Ishikawa (cell line): ENCODE measurements around the gene CNTNAP5.

Experiments used
- CEBPB ChIP-seq: IDR thresholded peaks from 2 replicates; pipeline ENCODE4 v1.6.1; 2012
- CREB1 ChIP-seq: IDR thresholded peaks from 2 replicates; pipeline ENCODE4 v1.6.1; 2012; ENCODE audit warnings: low read depth
- EGR1 ChIP-seq: IDR thresholded peaks from 2 replicates; pipeline ENCODE4 v1.6.1; 2012
- EP300 ChIP-seq: IDR thresholded peaks from 2 replicates; pipeline ENCODE4 v1.6.1; 2012; ENCODE audit warnings: borderline replicate concordance
- FOXM1 ChIP-seq: IDR thresholded peaks from 2 replicates; pipeline ENCODE4 v1.6.1; 2012; ENCODE audit warnings: low read depth, borderline replicate concordance
- RAD21 ChIP-seq: IDR thresholded peaks from 2 replicates; pipeline ENCODE4 v1.6.1; 2012; ENCODE audit warnings: low read depth
- TAF1 ChIP-seq: IDR thresholded peaks from 2 replicates; pipeline ENCODE4 v1.6.1; 2012; ENCODE audit warnings: low read depth, mild to moderate bottlenecking
- TCF12 ChIP-seq: IDR thresholded peaks from 2 replicates; pipeline ENCODE4 v1.6.1; 2012; ENCODE audit warnings: low read depth
- TEAD4 ChIP-seq: IDR thresholded peaks from 2 replicates; pipeline ENCODE4 v1.6.1; 2012
- YY1 ChIP-seq: IDR thresholded peaks from 2 replicates; pipeline ENCODE4 v1.6.1; 2012; ENCODE audit warnings: low read depth
- ZBTB7A ChIP-seq: IDR thresholded peaks from 2 replicates; pipeline ENCODE4 v1.6.1; 2012; ENCODE audit warnings: low read depth
- TF ChIP-seq, protein P1 (sequence below): IDR thresholded peaks from 2 replicates; pipeline ENCODE4 v1.6.1; 2012
- TF ChIP-seq, protein P2 (sequence below): IDR thresholded peaks from 2 replicates; pipeline ENCODE4 v1.6.1; 2012; ENCODE audit warnings: low read depth, mild to moderate bottlenecking
- TF ChIP-seq, protein P3 (sequence below): IDR thresholded peaks from 2 replicates; pipeline ENCODE4 v1.6.1; 2012

DNA sequence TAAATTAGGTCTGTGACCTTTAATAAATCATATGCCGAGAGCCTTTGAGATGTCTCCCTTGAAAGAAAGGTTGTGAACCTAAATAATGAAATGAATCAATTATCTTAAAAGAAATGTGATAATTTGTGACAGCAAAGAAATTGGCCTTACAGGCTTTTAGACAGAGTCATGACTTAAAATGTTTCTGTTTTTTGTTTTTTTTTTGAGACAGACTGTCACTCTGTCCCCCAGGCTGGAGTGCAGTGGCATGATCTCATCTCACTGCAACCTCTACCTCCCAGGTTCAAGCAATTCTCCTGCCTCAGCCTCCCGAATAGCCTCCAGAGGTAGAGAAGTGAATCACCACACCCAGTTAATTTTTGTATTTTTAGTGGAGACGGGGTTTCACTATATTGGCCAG lies 898.0 kb downstream of the CNTNAP5 start:
- TF ChIP-seq RAD21 (no peak), FOXM1 (no peak), ZBTB7A (no peak), YY1 (no peak), TAF1 (no peak), TCF12 (no peak), EGR1 (no peak), CREB1 (no peak), CEBPB (no peak), EP300 (no peak), TEAD4 (no peak)
- TF ChIP-seq, protein P1, sequence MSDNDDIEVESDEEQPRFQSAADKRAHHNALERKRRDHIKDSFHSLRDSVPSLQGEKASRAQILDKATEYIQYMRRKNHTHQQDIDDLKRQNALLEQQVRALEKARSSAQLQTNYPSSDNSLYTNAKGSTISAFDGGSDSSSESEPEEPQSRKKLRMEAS, result no peak
- TF ChIP-seq, protein P2, sequence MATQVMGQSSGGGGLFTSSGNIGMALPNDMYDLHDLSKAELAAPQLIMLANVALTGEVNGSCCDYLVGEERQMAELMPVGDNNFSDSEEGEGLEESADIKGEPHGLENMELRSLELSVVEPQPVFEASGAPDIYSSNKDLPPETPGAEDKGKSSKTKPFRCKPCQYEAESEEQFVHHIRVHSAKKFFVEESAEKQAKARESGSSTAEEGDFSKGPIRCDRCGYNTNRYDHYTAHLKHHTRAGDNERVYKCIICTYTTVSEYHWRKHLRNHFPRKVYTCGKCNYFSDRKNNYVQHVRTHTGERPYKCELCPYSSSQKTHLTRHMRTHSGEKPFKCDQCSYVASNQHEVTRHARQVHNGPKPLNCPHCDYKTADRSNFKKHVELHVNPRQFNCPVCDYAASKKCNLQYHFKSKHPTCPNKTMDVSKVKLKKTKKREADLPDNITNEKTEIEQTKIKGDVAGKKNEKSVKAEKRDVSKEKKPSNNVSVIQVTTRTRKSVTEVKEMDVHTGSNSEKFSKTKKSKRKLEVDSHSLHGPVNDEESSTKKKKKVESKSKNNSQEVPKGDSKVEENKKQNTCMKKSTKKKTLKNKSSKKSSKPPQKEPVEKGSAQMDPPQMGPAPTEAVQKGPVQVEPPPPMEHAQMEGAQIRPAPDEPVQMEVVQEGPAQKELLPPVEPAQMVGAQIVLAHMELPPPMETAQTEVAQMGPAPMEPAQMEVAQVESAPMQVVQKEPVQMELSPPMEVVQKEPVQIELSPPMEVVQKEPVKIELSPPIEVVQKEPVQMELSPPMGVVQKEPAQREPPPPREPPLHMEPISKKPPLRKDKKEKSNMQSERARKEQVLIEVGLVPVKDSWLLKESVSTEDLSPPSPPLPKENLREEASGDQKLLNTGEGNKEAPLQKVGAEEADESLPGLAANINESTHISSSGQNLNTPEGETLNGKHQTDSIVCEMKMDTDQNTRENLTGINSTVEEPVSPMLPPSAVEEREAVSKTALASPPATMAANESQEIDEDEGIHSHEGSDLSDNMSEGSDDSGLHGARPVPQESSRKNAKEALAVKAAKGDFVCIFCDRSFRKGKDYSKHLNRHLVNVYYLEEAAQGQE, result no peak
- TF ChIP-seq, protein P3, sequence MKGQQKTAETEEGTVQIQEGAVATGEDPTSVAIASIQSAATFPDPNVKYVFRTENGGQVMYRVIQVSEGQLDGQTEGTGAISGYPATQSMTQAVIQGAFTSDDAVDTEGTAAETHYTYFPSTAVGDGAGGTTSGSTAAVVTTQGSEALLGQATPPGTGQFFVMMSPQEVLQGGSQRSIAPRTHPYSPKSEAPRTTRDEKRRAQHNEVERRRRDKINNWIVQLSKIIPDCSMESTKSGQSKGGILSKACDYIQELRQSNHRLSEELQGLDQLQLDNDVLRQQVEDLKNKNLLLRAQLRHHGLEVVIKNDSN, result no peak
